GM12878 (cell line): ENCODE data around the gene PEF1. TPM values are rescaled to one million over a fixed set of nuclear protein-coding genes. Genes with fewer than 3 reads are reported as not detected.

Source experiments
- ATAC-seq: fragments of 200-7000 bp; cut with Tn5 transposase; 3 replicates; pipeline ENCODE4 v1.9.1; 2020; ENCODE audit warnings: mild to moderate bottlenecking, moderate library complexity
- BruUV-seq: library from RNA; stranded (reverse); fragments of 400-500 nt; replicated peaks from 2 replicates; lab custom pipeline; 2021; lab: Mats Ljungman, UMichigan
- CTCF ChIA-PET: fragments of 300-600 bp; sonication (Branson Sonifier 250); formaldehyde crosslinking; extraction: SDS; loops from one replicate; lab custom pipeline; 2021; ENCODE audit warnings: inconsistent platforms; lab: Yijun Ruan, JAX
- POLR2A ChIA-PET: fragments of 350-600 bp; formaldehyde crosslinking; extraction: SDS; loops from one replicate; lab custom pipeline; 2021; ENCODE audit warnings: inconsistent platforms; lab: Charles Lee
- RAD21 ChIA-PET: fragments of 300-600 bp; sonication (Branson Sonifier 250); formaldehyde crosslinking; loops from one replicate; lab custom pipeline; 2023; ENCODE audit warnings: antibody characterized with exemption; ENCODE audit not compliant: unreplicated experiment; lab: Charles Lee
- SMC1A ChIA-PET: fragments of 300-600 bp; sonication (Branson Sonifier 250); formaldehyde crosslinking; loops from one replicate; lab custom pipeline; 2023; ENCODE audit not compliant: unreplicated experiment, uncharacterized antibody; lab: Charles Lee
- DNase-seq: peaks from one replicate; pipeline ENCODE4 v3.0.0-alpha.2; 2011; ENCODE audit warnings: low read depth, low spot score
- FAIRE-seq: peaks from 3 replicates; lab custom pipeline; 2011; peaks lifted over from hg19 to GRCh38; lab: Jason Lieb, UNC
- H2AFZ ChIP-seq: 2 replicates; pipeline ENCODE4 v1.6.0; 2011; ENCODE audit warnings: low read depth, low read length, control low read depth; ENCODE audit not compliant: control insufficient read depth
- H3K27ac ChIP-seq: 2 replicates; pipeline ENCODE4 v1.5.1; 2011; ENCODE audit warnings: control low read depth; ENCODE audit not compliant: control insufficient read depth, insufficient read depth
- H3K27me3 ChIP-seq, 2 experiments: replicated peaks in 1 of 2; 2 replicates each; pipeline versions ENCODE4 v1.6.0 to v1.6.1; 2011; ENCODE audit warnings: low read length in 1 of 2; ENCODE audit not compliant: control insufficient read depth in 2 of 2, insufficient read depth in 2 of 2
- H3K36me3 ChIP-seq, 2 experiments: 2 replicates each; pipeline ENCODE4 v1.5.1; 2011; ENCODE audit warnings: low read length in 1 of 2; ENCODE audit not compliant: control insufficient read depth in 2 of 2, insufficient read depth in 2 of 2
- H3K4me1 ChIP-seq: 2 replicates; pipeline ENCODE4 v1.6.1; 2011; ENCODE audit warnings: mild to moderate bottlenecking, low read length, moderate library complexity, mixed read lengths; ENCODE audit not compliant: control insufficient read depth, insufficient read depth
- H3K4me2 ChIP-seq: 2 replicates; pipeline ENCODE4 v1.6.0; 2011; ENCODE audit warnings: control low read depth; ENCODE audit not compliant: control insufficient read depth, insufficient read depth
- H3K4me3 ChIP-seq: fragments of 200-600 bp; sonication (generic); 2 replicates; pipeline ENCODE4 v1.5.1; 2016
- H3K79me2 ChIP-seq: 2 replicates; pipeline ENCODE4 v1.6.0; 2011; ENCODE audit warnings: low read length; ENCODE audit not compliant: control insufficient read depth, insufficient read depth
- H3K9ac ChIP-seq: 2 replicates; pipeline ENCODE4 v1.8.0; 2011; ENCODE audit warnings: low read length, control low read depth, mixed read lengths; ENCODE audit not compliant: control insufficient read depth, insufficient read depth
- H3K9me3 ChIP-seq: replicated peaks from 3 replicates; pipeline ENCODE4 v1.5.1; 2011; ENCODE audit warnings: mild to moderate bottlenecking, low read length; ENCODE audit not compliant: control insufficient read depth, insufficient read depth
- H4K20me1 ChIP-seq: 2 replicates; pipeline ENCODE4 v1.6.0; 2011; ENCODE audit not compliant: control insufficient read depth, insufficient read depth
- CEBPZ ChIP-seq: fragments of 150-350 bp; IDR thresholded peaks from 2 replicates; pipeline ENCODE4 v1.6.1; 2016; ENCODE audit warnings: low read depth, low read length
- CHD2 ChIP-seq: IDR thresholded peaks from 2 replicates; pipeline ENCODE4 v1.6.1; 2011; ENCODE audit warnings: low read depth, low read length, improper control_type of control experiment, borderline replicate concordance
- ESRRA ChIP-seq: IDR thresholded peaks from 2 replicates; pipeline ENCODE4 v1.6.1; 2012; ENCODE audit warnings: mild to moderate bottlenecking, low read length, improper control_type of control experiment
- IKZF2 ChIP-seq, 2 experiments: fragments of 450-650 bp; IDR thresholded peaks; 2 replicates each; pipeline ENCODE4 v1.6.1; 2017; ENCODE audit warnings: mild to moderate bottlenecking in 2 of 2, moderate library complexity in 2 of 2
- MXI1 ChIP-seq: fragments of 150-350 bp; IDR thresholded peaks from 2 replicates; pipeline ENCODE4 v1.6.1; 2011; ENCODE audit warnings: low read depth, mild to moderate bottlenecking, inconsistent platforms, low read length, improper control_type of control experiment
- RCOR1 ChIP-seq: conservative IDR thresholded peaks from 2 replicates; pipeline ENCODE4 v1.6.1; 2012; ENCODE audit warnings: low read depth, low read length, improper control_type of control experiment
- TCF3 ChIP-seq: IDR thresholded peaks from 2 replicates; pipeline ENCODE4 v1.6.1; 2012; ENCODE audit warnings: low read depth, mild to moderate bottlenecking, low read length, borderline replicate concordance; ENCODE audit not compliant: insufficient read depth
- ZNF207 ChIP-seq: fragments of 450-650 bp; IDR thresholded peaks from 2 replicates; pipeline ENCODE4 v1.6.1; 2014; ENCODE audit warnings: antibody characterized with exemption, mild to moderate bottlenecking, borderline replicate concordance
- ZNF274 ChIP-seq: IDR thresholded peaks from one replicate; pipeline ENCODE4 v1.8.0; 2011; ENCODE audit not compliant: insufficient read length, insufficient read depth
- in situ Hi-C: fragments of 300-500 bp; cut with MboI; formaldehyde crosslinking; loops from 9 replicates; pipeline ENCODE4 v1.14.3; 2018; ENCODE audit warnings: mixed read lengths
- intact Hi-C: fragments of 100-400 bp; cut with micrococcal nuclease; formaldehyde crosslinking; loops from one replicate; pipeline ENCODE4 v1.14.2; 2022; ENCODE audit not compliant: unreplicated experiment
- polyA plus RNA-seq, 11 experiments: library from polyadenylated mRNA; depleted of rRNA in 4 of 11; unstranded in 6 of 11; stranded (reverse) in 5 of 11; fragments of >200 nt; fragmentation: Nextera tagmentation in 4 of 11; fragmentation: Illumina TruSeq in 1 of 11; extraction: Ambion mirVana in 4 of 11; extraction: Trizol in 1 of 11; gene quantifications; 1 replicate in 1 of 11; 2 replicates in 10 of 11; pipeline versions ENCODE4 v1.2.1 to v1.2.3, GENCODE V29; 2011 to 2016; ENCODE audit warnings: inconsistent platforms in 2 of 11, missing spikeins in 2 of 11, low read depth in 1 of 11
- total RNA-seq, 4 experiments: library from RNA; depleted of rRNA in 3 of 4; stranded (reverse); fragments of >200 nt in 3 of 4; fragmentation: Illumina TruSeq in 1 of 4; extraction: Trizol in 1 of 4; gene quantifications; 2 replicates each; pipeline versions ENCODE4 v1.2.1 to v1.2.3, GENCODE V29; 2013 to 2021
- TF ChIP-seq, protein P1 (sequence below): fragments of 150-350 bp; IDR thresholded peaks from 2 replicates; pipeline ENCODE4 v1.6.1; 2014; ENCODE audit warnings: mild to moderate bottlenecking, low read depth, low read length

The PEF1 gene
- total and polyA plus RNA-seq, 10 of the 15 experiments (the other 5 are each of a cell fraction or from before 2014, with no cell fraction given), result 27.1 to 107 (median 79.0) TPM

- ATAC-seq (no peak), FAIRE-seq (no peak), DNase-seq (no peak)
- no peak overlapping the region for H3K27ac ChIP-seq
- in situ Hi-C loops, result no loop called here
- no peaks in the 10 kb centered on the region for H3K79me2 ChIP-seq
- ChIA-PET CTCF (interaction anchor here (1.1 to 5.1 kb wide), 13 partner anchors 9 to 198 kb away, joined by 4 to 39 read pairs (median 6); partner anchors contain the start of gene HCRTR1), SMC1A (interaction anchor here (0.8 to 2.4 kb wide), 9 partner anchors 14 to 407 kb away, joined by 3 to 11 read pairs (median 3); no protein-coding TSS in a partner anchor), POLR2A (interaction anchor here (0.5 to 0.9 kb wide), 2 partner anchors 8 to 802 kb away, joined by 4 to 5 read pairs; no protein-coding TSS in a partner anchor), RAD21 (interaction anchor here (0.9 to 3.4 kb wide), 3 partner anchors 26 to 197 kb away, joined by 3 to 13 read pairs (median 4); no protein-coding TSS in a partner anchor)
- H3K4me1 ChIP-seq, result no peaks in the 10 kb centered on the region; the same call in 1 of the 2 replicates
- no peak overlapping the region for H3K4me2 ChIP-seq
- no peaks in the 10 kb centered on the region for H4K20me1 ChIP-seq
- H3K36me3 ChIP-seq, result no peaks in the 10 kb centered on the region
- BruUV-seq, result no TSS peak
- H3K9me3 ChIP-seq, result no peaks in the 10 kb centered on the region
- no peaks in the 10 kb centered on the region; a peak in 1 of 4 replicates for H3K27me3 ChIP-seq
- H2AFZ ChIP-seq, result no peak overlapping the region
- H3K4me3 ChIP-seq, result no peak overlapping the region
- TF ChIP-seq RCOR1 (no peak), TCF3 (no peak), ZNF207 (no peak), CEBPZ (no peak), ESRRA (no peak), MXI1 (no peak), ZNF274 (no peak), IKZF2 (IDR thresholded peaks at IDR 0.05) (no peak), CHD2 (no peak)
- TF ChIP-seq, protein P1, sequence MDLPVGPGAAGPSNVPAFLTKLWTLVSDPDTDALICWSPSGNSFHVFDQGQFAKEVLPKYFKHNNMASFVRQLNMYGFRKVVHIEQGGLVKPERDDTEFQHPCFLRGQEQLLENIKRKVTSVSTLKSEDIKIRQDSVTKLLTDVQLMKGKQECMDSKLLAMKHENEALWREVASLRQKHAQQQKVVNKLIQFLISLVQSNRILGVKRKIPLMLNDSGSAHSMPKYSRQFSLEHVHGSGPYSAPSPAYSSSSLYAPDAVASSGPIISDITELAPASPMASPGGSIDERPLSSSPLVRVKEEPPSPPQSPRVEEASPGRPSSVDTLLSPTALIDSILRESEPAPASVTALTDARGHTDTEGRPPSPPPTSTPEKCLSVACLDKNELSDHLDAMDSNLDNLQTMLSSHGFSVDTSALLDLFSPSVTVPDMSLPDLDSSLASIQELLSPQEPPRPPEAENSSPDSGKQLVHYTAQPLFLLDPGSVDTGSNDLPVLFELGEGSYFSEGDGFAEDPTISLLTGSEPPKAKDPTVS, result no peak
- intact Hi-C loops, result no loop called here
- H3K9ac ChIP-seq, result no peak overlapping the region
These were observed 52.5 kb downstream of the PEF1 start for GRCh38 chr1:31592132-31592531.
